Measurements from ENCODE around the gene NLRP12.

GRCh38 chr19:53871454-53871853 is 47.3 kb upstream of the NLRP12 start:
- no peak for TF ChIP-seq EZH2 (IDR thresholded peaks at IDR 0.05; ENCODE audit: borderline replicate concordance, control insufficient read depth, low read depth, low read length)
- no peak for TF ChIP-seq POLR2A (IDR thresholded peaks at IDR 0.05; ENCODE audit: low read depth, low read length)
- TF ChIP-seq ZSCAN29 (IDR thresholded peaks at IDR 0.05), result no peak
- no peak for TF ChIP-seq ATF3 (IDR thresholded peaks at IDR 0.05; ENCODE audit: borderline replicate concordance, extremely low read depth, low read depth, low read length)
- no peak for TF ChIP-seq POLR2AphosphoS5 (IDR thresholded peaks at IDR 0.05; ENCODE audit: low read length)
- no peak for TF ChIP-seq RAD21 (IDR thresholded peaks at IDR 0.05; ENCODE audit: insufficient read depth, low read depth, low read length)
- TF ChIP-seq, protein P1, sequence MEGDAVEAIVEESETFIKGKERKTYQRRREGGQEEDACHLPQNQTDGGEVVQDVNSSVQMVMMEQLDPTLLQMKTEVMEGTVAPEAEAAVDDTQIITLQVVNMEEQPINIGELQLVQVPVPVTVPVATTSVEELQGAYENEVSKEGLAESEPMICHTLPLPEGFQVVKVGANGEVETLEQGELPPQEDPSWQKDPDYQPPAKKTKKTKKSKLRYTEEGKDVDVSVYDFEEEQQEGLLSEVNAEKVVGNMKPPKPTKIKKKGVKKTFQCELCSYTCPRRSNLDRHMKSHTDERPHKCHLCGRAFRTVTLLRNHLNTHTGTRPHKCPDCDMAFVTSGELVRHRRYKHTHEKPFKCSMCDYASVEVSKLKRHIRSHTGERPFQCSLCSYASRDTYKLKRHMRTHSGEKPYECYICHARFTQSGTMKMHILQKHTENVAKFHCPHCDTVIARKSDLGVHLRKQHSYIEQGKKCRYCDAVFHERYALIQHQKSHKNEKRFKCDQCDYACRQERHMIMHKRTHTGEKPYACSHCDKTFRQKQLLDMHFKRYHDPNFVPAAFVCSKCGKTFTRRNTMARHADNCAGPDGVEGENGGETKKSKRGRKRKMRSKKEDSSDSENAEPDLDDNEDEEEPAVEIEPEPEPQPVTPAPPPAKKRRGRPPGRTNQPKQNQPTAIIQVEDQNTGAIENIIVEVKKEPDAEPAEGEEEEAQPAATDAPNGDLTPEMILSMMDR (IDR thresholded peaks at IDR 0.05 in 2 of 3, conservative IDR thresholded peaks at IDR 0.05 in 1 of 3; ENCODE audit: control insufficient read depth in 2 of 3, extremely low read depth in 1 of 3, insufficient read depth in 1 of 3, low read depth in 3 of 3, low read length in 3 of 3), result no peak
- TF ChIP-seq CEBPB (IDR thresholded peaks at IDR 0.05; ENCODE audit: borderline replicate concordance in 1 of 2, low read depth in 2 of 2, low read length in 2 of 2), result no peak
- TF ChIP-seq MAX (IDR thresholded peaks at IDR 0.05; ENCODE audit: low read depth, low read length), result no peak
- TF ChIP-seq EP300 (IDR thresholded peaks at IDR 0.05; ENCODE audit: borderline replicate concordance in 1 of 2, control insufficient read depth in 1 of 2, low read depth in 2 of 2, low read length in 2 of 2), result no peak
- TF ChIP-seq, protein P2, sequence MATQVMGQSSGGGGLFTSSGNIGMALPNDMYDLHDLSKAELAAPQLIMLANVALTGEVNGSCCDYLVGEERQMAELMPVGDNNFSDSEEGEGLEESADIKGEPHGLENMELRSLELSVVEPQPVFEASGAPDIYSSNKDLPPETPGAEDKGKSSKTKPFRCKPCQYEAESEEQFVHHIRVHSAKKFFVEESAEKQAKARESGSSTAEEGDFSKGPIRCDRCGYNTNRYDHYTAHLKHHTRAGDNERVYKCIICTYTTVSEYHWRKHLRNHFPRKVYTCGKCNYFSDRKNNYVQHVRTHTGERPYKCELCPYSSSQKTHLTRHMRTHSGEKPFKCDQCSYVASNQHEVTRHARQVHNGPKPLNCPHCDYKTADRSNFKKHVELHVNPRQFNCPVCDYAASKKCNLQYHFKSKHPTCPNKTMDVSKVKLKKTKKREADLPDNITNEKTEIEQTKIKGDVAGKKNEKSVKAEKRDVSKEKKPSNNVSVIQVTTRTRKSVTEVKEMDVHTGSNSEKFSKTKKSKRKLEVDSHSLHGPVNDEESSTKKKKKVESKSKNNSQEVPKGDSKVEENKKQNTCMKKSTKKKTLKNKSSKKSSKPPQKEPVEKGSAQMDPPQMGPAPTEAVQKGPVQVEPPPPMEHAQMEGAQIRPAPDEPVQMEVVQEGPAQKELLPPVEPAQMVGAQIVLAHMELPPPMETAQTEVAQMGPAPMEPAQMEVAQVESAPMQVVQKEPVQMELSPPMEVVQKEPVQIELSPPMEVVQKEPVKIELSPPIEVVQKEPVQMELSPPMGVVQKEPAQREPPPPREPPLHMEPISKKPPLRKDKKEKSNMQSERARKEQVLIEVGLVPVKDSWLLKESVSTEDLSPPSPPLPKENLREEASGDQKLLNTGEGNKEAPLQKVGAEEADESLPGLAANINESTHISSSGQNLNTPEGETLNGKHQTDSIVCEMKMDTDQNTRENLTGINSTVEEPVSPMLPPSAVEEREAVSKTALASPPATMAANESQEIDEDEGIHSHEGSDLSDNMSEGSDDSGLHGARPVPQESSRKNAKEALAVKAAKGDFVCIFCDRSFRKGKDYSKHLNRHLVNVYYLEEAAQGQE (IDR thresholded peaks at IDR 0.05; ENCODE audit: low read depth, low read length), result no peak
- no peak for TF ChIP-seq CREB1 (IDR thresholded peaks at IDR 0.05; ENCODE audit: low read depth)
- no peak for TF ChIP-seq BMI1 (IDR thresholded peaks at IDR 0.05; ENCODE audit: borderline replicate concordance)
- TF ChIP-seq NRF1 (conservative IDR thresholded peaks at IDR 0.05; ENCODE audit: low read depth, low read length), result no peak

Data from GM12878 (cell line).